HEK293T (cell line): ENCODE data around the gene FGGY.

Experiments used
- ARNT ChIP-seq: fragments of 450-650 bp; IDR thresholded peaks from 2 replicates; pipeline ENCODE4 v1.6.1; 2017; ENCODE audit warnings: mild to moderate bottlenecking
- BHLHE40 ChIP-seq: fragments of 450-650 bp; IDR thresholded peaks from 2 replicates; pipeline ENCODE4 v1.6.1; 2016; ENCODE audit warnings: mild to moderate bottlenecking, moderate library complexity, borderline replicate concordance
- SP1 ChIP-seq: fragments of 450-650 bp; IDR thresholded peaks from 2 replicates; pipeline ENCODE4 v1.6.1; 2017
- TF ChIP-seq, protein P1 (sequence below): fragments of 450-650 bp; IDR thresholded peaks from 2 replicates; pipeline ENCODE4 v1.6.1; 2016

DNA sequence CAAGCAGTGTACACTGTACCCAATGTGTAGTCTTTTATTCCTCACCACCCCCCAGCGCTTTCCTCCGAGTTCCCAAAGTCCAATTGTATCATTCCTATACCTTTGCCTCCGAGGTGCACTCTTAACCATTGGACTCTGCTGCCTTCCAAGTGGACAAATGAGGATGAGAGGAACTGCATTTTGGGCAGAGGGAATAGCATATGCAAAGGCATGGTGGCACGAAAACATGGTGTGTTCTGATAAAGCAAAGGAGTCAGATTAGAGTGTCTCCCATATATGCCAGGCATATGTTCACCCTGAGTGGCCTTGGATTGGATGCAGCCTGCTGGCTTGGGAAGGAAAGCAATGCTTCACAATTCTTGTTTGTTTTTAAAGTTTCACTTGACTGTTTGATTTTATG, 25.5 kb downstream of the FGGY start:
- TF ChIP-seq BHLHE40, result no peak
- TF ChIP-seq SP1, result no peak
- TF ChIP-seq, protein P1, sequence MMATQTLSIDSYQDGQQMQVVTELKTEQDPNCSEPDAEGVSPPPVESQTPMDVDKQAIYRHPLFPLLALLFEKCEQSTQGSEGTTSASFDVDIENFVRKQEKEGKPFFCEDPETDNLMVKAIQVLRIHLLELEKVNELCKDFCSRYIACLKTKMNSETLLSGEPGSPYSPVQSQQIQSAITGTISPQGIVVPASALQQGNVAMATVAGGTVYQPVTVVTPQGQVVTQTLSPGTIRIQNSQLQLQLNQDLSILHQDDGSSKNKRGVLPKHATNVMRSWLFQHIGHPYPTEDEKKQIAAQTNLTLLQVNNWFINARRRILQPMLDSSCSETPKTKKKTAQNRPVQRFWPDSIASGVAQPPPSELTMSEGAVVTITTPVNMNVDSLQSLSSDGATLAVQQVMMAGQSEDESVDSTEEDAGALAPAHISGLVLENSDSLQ, result no peak
- TF ChIP-seq ARNT, result no peak
